ENCODE data around the gene NUP93.

Gene NUP93

DNA sequence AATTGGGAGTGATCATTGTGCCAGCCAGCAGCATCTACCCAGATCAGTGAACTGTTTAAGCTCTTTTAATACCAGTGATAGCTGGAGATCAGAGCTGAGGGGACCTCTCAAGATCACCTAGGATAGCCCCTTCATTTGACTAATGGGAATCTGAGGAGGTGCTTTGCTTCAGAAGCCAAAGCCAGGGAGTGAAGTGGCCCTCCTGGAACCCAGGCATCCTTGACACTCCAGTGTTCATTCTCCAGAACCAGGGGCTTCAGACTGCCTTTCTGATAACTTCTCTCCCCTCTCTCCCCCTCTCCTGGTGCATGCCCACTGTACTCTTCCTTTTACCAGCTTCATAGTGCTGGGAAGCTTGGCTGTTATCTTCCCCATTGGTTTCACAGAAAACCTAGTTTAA is 87.1 kb downstream of the NUP93 start:
- no peak for DNase-seq (ENCODE audit: low read depth)

DNA sequence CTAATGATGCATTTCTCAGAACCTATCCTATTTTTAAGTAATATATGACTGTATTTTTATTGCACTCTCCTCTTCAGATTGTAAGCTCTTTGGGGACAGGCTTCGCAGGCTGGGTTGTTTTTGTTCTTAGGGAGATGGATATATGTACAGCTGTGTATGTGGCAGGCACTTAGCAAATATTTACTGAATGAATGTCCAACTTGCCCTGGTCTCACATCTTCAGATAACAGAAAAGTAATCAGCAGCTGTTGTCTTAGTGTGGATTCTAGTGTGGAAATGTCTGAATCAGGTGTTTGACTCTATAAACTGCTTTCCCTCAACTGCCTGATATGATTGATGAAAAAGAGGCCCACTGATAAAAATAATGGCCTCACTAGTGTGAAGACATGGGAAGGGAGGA is 88.0 kb downstream of the NUP93 start:
- DNase-seq (ENCODE audit: low read depth), result peak; percentile 72

DNA sequence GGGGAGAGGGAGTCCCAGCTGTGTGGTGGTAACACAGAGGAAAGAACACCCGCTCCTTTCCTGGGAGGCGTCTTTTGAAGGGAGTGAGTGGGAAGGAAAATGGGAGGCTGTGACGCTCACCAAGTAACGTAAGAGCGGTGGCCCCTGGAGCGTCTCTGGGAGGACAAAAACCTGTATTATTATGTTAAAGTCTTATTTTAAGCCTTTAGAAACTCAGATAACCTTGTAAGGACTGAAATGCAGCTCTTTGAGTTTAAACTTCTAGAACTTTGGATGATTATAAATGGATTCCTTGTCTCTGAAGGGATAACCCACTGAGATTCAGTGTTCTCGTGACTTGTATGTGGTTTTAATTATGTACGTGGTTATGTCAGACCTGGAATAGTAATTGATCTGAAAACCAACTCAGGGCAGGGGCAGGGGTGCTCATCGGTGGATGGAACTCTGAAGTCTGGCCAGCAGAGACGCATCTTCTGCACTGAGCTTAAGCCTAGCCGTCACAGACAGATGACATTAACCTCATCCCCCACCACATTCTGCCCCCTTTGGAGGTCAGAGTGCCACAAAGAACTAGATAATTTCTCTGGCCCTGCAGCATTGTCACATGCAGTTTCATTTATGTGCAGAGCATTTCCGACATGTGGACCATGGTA is 93.3 kb downstream of the NUP93 start:
- DNase-seq (ENCODE audit: low read depth), result no peak

DNA sequence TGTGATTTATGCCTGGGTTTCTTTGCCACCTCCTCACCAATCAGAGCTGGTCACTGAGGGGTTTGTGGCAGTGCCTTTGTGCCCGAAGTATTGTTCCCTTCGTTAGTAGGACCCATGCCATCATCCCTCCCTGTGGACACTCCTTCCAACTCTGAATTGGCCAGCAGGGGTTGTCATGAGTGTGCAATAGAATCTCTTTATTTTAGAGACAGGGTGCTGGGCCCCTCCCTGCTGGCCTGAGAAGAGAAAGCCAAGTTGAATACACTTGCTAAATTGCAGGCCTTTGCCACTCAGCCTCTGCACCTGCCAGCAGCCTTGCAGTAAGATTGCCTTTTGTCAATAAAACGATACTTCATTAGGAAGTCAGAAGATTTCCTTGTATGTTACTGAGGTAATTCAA is 94.4 kb downstream of the NUP93 start:
- DNase-seq (ENCODE audit: low read depth), result no peak

- DNase-seq (ENCODE audit: low read depth), result no peak
Observed at GRCh38 chr16:56824804-56825203, 94.9 kb downstream of the NUP93 start.

DNA sequence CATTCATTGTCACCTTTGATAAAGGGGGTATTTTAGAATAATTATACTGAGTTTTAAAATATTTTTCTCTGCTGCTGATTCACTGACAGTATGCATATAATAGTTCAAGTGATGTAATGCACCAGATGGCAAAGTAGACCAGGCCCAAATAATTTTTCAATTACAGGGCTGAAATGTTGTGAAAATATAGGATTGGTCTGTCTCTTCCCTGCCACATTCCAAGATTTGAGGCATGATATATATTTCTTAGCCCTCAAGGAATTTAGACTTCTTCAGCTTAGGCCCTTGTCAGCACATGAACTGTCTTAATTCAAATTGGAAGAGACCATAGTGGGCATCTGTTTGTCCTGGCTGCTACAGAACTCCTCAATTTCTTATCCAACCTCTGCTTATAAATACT is 95.9 kb downstream of the NUP93 start:
- peak; percentile 53 for DNase-seq (ENCODE audit: low read depth)

GRCh38 chr16:56828647-56829046 is 98.7 kb downstream of the NUP93 start:
- DNase-seq (ENCODE audit: low read depth), result no peak

GRCh38 chr16:56830669-56831068 is 100.7 kb downstream of the NUP93 start:
- DNase-seq (ENCODE audit: low read depth), result no peak

DNA sequence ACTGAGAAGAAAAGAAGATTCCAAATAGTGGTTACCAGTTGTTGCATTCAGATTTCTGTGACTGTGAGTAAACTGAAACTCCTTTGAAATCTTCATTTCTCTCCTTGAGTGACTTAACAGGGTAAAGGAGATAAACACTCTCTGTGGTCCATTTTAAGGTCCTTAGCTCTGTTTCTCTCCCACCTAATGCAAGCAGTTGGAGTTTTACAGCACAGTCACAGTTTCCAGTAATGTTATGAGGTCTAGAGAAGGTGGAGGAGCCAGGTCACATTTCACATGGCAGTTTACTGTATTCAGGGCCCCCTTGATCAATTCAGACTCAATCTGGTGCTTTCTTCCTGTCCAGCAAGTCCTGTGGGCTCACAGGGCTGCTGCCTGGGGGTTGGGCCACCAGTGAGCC is 102.8 kb downstream of the NUP93 start:
- DNase-seq (ENCODE audit: low read depth), result no peak

DNA sequence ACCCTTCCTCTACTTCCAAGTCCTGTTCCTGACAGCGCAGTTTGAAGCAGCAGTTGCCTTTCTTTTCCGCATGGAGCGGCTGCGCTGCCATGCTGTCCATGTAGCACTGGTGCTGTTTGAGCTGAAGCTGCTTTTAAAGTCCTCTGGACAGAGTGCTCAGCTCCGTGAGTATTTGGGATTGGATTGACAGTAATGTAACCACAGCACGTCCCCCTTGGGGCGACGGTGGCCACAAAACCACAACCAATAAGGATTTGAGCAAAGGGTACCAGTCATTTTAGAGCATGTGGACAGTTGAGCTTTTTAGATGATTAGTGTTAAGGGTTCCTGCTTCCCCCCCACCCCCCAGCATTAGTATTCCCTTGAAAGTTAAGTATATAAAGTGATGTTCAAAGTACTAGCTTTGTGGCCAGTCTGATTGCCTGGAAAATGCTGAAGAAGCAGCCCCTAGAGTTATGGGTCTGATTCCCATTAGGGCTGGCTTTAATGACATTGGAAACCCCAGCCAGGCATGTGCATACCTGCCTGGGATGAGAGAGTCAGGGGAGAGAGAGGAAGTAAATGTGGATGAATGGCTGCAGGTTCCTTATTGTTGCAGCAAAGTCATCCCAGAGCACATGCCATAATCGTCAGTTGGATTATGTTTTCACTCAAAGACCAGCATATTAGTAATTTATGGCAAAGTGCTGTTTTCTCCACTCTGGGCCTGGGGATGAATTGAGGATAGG is 103.5 kb downstream of the NUP93 start:
- no peak for DNase-seq (ENCODE audit: low read depth)

DNA sequence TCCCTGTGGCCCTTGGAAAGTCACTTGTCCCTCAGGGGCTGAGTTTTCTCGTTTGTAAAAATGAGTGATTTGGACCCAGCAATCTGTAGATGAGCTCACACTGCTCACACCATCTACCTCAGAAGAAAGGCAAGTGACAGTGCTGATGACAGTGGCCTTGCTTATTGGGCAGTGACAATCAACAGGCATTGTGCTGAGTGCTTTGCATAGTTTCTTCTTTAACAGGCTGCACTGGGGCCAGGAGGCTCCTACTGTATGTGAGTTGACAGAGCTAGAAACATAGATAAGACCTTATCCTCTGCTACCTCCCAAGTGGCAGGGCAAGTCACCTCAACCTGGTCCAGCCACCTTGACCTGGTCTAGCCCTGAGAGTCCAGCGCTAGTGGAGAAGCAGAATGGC is 105.4 kb downstream of the NUP93 start:
- no peak for DNase-seq (ENCODE audit: low read depth)

- DNase-seq (ENCODE audit: low read depth), result no peak
Observed at GRCh38 chr16:56836410-56837230, 106.7 kb downstream of the NUP93 start.

DNA sequence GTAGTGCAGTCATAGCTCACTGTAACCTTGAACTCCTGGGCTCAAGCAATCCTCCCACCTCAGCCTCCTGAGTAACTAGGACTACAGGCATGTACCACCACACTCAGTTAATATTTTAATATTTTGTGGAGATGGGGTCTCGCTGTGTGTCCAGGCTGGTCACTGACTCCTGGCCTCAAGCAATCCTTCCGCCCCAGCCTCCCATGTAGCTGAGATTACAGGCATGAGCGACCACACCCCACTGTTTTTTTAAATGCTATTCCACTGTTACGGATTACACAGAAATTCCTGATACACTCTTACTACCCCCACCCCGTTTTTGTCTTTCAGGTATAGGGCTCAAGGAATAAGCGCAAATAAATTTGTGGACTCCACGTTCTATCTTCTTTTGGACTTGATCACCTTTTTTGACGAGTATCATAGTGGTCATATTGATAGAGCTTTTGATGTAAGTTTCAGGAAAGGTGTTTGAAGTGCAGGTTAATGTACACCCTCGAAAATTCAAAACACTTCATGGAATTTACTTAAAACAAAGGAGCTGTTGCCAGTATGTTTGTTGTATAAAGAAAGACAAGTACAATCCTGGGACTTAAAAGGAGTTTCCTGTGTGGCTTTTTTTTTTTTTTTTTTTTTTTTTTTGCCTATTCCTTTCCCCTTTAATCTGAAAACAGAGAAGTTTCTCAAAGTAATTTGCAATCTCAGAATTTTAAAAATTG is 108.9 kb downstream of the NUP93 start:
- no peak for DNase-seq (ENCODE audit: low read depth)

DNA sequence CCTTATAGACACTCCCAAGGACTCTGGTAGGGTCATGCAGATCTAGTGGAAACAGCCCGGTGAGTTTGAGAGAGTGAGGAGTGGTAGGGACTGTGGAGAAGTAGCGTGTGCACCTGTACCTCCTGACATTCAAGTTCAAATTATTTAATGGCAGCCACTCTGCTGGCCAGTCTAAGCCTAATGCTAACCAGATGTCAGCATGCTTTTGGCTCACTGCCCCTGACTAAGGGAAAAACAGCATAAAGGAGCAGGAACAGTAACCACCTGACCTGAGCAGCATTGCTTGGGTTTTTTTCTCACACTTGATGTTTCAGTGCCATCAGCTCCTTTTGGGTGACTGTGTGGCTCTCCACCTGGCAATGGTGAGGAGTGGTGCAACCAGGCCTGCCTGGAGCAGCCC is 111.3 kb downstream of the NUP93 start:
- DNase-seq (ENCODE audit: low read depth), result peak; percentile 20

DNA sequence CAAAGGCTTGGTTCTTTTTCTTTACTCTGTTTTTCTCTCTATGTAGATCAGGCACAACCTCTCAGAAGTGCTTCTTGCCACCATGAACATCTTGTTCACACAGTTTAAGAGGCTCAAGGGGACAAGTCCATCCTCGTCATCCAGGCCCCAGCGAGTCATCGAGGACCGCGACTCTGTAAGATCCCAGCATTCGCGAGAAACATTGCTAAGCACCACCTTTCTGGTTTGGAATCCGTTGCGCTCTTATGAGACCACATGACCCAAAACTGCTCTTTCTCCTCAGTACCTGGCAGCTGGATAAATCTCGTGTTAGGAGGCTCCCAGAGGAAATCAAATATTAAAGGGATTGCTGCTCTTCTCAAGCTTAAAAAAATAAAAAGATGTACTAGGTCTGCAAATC is 111.7 kb downstream of the NUP93 start:
- DNase-seq (ENCODE audit: low read depth), result no peak

DNA sequence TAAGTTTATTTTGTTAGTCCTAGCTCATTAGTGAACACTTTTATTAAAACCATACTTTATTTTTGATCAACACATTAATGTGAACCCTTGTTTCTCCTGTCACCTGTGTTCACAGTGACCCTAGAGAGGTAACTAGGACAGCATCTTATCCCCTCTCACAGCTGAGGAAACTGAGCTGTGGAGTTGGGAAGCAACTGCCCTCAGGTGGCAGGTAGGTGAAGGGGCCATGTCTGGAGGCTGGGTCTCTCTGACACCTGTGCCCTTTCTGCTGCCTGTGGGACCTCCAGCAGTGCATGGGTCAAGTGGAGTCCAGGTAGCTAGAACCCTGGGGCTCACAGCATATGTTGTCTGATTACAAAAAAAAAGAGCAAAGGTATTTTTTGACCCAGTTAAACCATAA is 112.2 kb downstream of the NUP93 start:
- no peak for DNase-seq (ENCODE audit: low read depth)

DNA sequence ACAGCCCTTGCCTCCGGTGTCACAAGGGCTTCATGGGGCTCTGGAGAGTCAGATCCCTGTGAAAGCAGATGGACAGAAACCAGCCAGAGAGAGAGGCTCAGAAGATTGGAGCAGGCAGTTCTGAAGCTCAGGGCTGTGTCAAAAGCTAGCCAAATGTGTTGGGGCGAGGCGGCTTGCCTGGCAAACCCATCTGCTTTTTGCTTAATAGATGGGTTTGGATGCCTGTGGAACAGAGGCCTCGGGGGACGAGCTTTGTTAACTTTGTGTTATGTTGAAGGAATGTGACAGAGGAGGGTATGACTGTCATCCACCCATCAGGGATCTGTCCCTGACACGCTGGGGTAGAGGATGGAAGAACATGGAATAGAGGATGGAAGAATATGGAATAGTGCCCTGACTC is 114.1 kb downstream of the NUP93 start:
- DNase-seq (ENCODE audit: low read depth), result no peak

DNA sequence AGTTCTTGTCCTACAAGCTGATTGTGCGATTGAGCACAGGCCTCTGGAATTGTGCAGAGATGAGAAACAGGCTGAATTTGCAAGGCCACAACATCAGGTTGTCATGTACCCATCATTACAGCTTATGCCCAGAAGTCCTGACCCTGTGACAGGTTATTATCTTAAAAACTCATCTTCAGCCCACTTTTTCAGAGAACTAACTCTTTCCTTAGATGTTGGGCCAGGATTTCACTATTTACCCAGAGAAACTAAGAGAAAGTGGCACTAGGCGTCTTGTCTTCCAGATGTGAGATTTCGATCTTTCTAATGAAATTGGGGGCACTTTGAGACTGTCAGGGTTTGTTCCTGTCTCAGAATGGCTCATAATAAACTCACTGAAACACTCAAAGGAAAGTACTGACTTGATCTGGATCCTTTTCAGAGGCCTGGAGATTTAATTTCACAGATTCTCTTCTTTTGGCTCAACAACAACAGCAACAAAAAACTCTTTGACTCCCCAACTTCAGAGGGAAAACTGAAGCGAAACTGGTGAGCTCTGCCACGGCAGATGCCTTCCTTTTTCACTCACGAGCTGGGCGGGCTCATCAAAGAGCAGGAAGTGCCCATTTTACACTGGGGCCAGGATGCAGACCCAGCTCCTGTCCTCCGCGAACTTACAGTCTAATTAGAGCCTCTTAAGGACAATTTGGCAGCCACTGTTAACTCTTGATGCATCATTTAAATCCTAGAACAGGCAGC is 117.4 kb downstream of the NUP93 start:
- DNase-seq (ENCODE audit: low read depth), result peak; percentile 23

DNA sequence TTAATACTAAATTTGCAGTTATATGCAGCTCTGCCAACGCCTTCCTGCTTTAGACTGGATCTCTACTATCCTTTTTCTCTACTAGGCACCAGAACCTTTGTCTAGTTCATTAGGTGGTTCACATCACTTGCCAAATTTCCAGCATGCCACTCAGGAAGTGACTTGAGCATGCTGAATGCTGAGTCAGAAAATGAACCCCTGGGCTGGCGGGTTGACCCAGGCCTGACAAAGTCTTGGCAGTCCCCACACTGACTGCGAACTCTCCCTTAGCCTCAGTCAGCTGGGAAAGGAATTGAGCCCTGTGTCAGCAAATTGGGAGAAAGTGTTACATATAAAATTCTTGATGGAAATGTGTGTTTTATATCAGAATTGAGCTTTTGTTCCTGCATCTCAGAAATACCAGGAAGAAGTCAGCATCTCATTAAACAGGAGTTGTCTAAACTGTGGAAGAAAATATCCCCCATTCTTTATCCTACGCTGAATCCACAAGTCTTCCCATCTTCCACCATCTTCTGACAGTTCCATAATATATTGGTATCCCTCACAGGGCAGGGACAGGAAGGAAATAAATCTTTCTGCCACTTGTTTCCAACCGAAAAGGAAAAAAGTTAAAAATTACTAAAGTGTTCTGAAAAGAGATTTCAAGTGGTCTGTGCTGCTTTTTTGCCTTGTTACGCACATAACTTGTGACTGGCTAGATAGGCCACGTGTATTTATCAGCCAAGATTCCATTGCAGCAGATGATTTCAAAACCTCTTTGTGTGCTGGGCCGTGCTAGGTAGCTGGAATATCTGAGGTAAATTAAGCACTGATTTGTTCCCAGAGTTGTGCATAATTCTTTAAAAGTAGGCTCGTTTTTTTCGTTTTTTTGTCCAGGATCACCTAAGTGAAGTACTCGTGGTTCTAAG is 118.4 kb downstream of the NUP93 start:
- DNase-seq (ENCODE audit: low read depth), result peak; percentile 92

DNA sequence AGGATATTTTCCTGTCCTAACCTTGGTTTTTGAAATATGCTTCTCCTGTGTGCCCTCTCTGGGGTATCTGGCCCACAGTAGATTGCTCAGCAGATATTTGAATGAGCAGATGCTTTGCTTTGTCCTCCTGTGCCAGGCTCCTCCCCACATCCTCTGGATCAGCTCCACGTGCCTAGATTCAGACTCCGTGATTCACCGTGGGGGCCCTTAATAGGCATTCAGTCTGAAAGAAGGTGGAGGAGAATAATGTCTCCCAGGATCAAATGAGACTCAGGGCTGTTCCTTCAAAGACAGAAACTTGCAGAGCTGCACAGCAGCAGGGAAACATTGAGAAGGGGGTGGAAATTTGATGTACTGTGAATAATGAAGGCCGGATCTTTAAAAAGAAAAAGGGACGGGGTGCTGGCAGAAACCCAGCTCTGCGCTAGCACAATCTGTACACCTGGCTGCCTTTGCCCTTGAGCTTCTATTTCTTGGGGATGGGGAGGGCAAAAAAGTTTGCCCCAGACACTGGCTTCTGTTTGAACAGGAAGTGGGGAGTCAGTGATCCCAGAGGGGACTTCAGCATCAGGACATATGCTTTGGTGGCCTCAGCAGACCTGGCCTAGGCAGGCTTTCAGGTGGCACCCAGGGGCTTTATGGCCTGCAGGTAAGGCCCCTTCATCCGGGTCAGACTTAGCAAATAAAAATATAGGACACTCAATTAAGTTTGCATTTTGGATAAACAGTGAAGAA is 119.2 kb downstream of the NUP93 start:
- peak; percentile 92 for DNase-seq (ENCODE audit: low read depth)

Measured in amniotic epithelial cell (primary cell).